Kidney tubule cell (primary cell): Measurements from ENCODE around the gene PXDC1.
A peak's percentile ranks its signal among the peaks of the same experiment; 100 is the strongest.

Source experiments
- DNase-seq: peaks from one replicate; pipeline ENCODE4 v3.0.0-alpha.2; 2018; ENCODE audit warnings: low spot score

Gene PXDC1, protein sequence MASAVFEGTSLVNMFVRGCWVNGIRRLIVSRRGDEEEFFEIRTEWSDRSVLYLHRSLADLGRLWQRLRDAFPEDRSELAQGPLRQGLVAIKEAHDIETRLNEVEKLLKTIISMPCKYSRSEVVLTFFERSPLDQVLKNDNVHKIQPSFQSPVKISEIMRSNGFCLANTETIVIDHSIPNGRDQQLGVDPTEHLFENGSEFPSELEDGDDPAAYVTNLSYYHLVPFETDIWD

DNA sequence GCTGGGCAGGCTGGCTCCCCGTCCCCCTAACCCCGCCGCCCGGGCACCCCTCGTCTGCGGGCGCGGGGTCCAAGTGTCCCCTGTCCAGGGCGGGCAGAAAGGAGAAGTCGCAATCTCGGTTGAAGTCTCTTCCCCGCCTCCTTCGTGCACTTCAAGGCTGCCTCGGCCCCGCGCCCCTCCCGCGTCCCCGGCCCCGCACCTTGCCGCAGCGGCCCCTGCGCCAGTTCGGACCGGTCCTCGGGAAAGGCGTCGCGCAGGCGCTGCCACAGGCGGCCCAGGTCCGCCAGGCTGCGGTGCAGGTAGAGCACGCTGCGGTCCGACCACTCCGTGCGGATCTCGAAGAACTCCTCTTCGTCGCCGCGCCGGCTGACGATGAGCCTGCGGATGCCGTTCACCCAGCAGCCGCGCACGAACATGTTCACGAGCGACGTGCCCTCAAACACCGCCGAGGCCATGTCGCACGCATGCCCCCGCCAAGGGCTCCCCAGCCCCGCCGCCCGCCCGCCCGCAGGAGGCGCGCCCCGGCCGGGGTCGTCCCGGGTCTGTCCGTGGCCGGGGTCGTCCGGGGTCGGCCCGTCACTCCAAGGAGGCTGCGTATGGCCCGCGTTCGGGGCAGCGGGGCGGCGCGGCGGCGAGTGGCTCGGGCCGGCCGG, at the start of gene PXDC1:
Gene PXDC1 (minus strand): TSS at position 637 of the 653 bp plus-strand sequence. CDS start 182 bp downstream, at position 455.
- DNase-seq, result peak; percentile 32

DNA sequence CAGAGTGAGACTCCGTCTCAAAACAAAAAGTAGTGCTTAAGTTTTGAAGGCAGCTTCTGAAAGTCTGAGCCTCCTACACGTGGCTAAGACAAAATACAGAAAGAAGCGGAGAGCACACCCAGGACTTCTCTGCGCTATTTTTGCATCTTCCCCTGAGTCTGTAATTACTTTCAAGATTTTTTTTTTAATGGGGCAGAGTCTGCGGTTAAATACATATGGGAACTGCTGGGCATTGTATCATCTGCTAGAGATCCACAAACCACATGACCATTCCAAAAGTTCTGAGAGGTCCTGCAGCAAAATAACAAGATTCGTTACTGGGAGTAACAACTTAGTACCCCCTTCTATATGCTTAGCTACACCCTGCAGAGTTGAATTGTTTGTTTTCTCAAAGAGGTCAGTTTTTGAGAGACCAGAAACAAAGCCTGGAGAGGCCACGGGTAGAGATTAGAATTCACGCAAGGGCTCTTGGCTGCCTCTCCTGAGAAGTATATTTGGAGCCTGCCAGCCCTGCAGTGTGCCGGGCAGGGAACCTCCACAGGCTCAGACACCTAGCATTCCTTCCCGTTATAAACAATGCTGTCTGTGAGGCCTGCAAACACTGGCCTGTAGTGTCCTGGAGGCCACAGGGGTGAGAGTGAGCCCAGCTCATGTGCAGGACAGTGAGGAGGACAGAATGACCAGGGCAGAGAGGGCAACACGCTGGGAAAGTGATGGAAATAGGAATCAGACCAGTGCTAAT, 49.5 kb upstream of the PXDC1 start:
- no peak for DNase-seq

DNA sequence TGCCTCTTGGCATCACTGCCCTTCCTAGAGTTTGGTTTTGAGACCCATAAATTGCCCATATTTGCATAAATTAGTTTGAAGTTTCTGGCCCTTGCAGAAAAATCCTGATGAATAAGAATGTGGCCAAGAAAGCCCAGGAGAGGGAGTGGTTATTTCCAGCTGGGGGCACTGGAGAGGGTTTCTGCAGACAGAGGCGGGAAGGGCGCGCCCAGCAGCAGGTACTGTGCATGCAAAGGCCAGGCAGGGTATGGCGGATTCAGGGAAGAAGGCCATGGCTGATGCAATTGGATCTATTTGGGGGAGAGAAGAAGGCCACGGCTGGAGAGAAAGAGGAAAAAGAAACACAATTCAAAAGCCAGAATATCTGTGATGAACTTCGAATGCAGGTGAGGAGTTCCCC, 48.2 kb upstream of the PXDC1 start:
- no peak for DNase-seq

DNA sequence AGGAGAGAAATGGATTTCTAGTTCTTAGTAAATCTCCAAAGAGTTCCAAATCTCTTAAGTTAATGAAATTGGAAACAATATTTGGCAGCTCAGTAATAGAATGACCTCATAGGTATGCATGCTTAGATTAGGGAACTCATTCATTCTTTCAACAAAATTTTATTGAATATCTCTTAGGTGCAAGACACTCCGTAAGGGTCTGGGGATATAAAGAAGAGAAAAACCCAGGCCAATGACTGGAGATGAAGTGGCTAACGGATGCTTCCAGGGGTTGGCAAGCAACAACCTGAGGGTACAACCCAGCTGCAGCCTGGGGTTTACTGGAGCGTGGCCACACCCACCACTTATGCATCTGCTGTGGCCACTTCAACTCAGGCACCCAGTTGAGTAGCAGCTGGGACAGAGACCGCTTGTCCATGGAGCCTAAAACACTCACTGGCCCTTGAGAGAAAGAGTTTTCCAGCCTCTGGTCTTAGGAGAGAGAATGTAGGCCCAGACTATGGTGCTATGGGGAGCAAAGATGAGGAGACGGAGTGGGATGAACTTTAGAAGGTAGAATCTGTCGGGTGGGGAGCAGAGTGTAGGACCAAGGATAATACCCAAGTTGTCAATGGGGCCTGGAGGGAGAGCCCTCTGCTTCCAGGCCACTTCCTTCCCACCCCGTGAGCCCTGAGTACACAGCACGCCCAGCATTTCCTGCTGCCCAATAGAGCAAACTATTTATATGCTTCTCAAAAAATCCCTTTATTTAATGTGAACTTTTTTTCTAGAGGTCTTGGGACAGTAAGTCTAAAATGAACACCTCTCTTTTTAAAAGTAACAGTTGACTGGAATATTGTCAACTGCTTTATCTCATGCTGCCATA, 46.8 kb upstream of the PXDC1 start:
- peak; percentile 68 for DNase-seq

DNA sequence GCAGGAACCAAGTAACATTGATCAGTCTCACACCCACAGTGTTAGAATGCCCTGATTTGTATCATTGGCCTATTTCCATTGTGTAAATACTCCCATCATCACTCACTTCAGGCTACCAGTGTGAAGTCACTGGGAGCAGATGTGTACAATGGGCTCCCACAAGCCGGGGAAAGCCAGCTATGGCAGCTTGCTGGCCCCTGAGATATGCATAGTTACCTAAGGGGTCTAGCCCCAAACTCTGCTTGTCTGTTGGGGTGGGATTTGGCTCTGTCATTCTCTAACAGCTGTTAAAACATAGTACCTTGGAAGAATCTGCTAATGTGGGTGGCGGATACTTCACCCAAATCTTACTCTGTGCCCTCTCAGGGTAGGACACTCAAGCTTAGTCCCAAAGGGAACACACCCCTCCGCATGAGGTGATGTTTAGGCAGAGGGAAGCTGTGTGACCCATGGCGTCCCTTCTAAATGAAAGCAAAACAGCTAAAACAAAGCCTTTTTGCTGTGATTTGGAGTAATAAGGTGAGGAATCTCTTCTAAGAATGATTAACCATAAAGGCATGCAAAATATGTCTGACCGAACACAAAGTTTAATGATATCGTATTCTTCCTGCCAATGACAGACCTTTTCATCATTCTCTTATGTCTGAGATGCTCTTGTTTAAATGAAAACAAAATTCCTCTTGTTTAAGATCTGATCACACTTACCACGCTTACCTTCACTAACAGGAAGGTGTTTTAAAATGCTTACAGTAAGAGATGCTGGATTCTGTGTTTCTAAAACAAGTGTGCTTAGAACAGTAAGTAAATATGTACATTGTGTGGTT, 45.9 kb upstream of the PXDC1 start:
- peak; percentile 94 for DNase-seq

DNA sequence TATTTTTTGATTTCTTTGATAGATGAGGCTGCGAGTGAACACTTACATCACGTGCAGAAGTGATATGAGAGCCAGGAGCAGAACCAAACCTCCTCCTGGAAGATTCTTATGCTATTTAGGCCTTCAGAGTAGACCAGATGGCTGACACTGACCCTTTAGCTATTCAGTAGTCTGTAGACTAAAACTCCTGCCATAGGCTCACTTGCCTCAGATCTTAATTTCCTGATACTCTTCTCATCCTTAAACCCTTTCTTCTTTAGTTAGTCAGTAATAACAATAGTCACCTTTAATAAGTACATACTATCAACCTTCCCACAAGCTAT, 45.2 kb upstream of the PXDC1 start:
- no peak for DNase-seq

DNA sequence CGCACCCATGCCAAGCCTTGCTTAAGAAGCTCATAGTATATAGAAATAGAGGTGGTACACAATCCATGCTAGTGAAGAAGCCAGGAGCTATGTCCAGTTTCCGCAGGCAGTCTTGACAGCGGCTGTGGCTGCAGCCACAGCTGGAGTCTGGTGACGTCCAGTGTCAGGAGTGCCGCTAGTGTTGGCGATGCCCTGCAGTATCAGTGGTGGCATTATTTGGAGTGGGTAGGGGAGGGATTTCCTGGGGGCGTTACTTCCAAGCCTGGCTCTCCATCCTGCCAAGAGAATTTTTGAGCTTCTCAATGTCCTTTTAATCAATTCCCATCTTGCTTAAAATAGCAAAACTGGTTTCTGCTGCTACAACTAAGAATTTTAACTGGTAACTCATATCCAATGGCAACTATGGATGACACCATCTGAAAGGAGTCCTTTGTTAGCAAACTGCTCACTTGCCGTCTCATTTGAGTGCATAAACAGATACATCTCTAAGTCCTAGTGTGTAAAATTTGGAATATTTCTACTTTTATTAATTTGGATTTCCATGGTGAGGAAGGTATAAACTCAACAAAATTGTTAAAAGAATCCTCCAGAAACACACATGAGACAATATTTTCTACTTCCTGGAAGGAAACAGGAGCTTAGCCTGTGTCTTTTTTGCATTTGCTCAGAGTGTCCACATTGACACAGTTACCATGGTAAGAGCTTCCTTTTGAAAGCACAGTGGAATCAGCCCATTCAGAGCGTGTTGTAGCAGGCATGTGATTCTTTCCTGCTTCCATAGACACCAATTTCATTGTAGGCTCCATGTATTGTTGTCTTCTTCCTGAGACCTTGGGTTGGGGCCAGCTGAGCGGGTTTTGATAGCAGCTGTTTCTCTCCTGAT, 44.6 kb upstream of the PXDC1 start:
- peak; percentile 8 for DNase-seq

DNA sequence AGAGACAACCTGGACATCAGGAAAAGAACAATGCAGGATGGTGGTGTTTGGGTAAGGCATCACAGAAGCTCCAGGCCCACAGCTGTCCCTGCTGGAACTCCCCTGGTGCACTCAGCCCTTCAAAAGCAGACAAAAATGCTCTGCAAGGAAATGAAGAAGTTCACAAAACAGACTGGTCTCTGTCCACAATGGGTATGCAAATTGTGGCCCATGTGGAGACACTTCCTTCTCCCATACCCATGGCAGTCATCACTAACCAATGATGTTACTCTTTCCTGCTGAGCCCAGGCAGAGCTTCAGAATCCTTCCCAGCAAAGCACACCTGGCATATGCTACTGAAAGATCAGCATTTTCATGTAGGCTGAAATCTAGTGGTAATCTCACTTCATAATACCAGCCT, 42.6 kb upstream of the PXDC1 start:
- peak; percentile 16 for DNase-seq

DNA sequence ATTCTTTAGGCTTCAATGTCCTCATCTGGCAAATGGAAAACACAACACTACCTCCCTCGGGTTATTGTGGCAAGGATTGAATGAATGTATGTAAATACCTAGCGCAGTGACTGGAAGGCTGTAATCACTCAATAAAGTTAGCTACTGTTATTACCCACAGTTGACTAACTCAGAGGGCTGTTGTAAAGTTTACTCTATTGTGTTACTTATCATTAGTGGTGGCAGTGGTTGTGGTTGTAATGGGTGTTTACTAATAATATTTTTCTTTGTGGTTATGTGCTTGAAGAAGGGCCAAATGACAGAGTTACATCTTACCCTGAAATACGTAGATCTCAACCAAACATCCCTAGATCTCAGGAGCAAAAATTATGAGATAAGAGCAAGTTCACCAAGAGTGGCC, 42.0 kb upstream of the PXDC1 start:
- DNase-seq, result no peak

DNA sequence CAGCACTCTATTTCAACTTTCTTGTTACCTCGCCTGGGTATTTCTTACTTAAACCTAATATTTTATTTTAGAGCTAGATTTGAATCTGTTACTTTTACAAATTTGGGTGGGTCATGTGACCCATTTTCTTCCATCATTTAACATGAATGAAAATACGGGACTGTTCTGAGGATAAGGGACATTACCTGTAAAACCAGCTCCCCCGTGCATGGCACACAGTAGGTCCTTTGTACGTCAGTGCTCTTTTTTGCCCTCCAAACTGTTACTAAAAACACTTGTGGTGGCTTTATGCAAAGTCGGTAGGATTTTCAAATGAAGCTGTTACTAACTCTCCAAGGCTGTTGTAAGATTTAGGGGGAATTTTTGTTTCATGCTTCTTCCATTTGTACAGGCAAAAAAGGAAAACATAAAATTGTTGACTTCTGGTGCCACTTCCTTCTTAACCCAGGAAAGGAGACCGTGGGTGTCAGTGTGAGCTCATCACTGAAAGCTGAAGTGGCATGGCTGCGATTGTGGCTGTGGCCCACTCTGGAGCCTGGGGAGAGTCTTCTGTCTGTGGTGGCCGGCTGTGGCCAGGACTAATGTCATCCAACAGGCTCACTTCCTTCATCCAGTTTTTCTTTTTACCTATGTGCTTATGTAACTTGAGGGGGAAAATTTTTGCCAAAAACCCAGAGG, 40.2 kb upstream of the PXDC1 start:
- DNase-seq, result no peak

DNA sequence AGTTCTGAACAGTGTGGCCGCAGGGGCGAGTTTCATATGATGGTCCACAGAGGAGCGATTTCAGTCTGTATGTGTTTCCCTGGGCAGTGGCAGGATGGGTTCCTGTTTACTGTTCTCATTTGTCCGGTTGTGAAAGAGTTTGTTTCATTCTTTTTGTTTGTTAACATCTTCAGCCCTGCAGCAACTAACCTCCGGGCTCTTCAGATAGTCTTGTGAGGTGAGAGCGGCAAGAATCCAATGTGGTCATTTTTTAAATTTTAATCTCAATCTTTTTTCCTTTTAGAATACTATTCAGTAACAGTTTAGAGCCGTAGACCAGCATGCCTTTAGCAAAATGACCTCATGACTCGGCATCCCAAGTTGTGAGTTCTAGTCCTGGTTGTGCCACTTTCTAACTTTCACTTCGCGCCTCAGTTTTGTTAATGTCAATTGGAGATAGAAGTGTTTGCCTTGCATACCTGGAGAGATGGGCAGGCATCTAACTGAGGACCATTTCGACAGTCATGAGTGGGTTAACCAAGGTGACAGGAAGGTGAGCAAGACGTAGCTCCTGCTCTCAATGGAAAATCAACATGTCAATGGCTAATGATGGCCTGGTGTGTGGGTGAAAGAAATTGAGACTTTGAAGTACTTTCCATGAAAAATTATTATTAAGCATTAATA, 38.5 kb upstream of the PXDC1 start:
- DNase-seq, result no peak

DNA sequence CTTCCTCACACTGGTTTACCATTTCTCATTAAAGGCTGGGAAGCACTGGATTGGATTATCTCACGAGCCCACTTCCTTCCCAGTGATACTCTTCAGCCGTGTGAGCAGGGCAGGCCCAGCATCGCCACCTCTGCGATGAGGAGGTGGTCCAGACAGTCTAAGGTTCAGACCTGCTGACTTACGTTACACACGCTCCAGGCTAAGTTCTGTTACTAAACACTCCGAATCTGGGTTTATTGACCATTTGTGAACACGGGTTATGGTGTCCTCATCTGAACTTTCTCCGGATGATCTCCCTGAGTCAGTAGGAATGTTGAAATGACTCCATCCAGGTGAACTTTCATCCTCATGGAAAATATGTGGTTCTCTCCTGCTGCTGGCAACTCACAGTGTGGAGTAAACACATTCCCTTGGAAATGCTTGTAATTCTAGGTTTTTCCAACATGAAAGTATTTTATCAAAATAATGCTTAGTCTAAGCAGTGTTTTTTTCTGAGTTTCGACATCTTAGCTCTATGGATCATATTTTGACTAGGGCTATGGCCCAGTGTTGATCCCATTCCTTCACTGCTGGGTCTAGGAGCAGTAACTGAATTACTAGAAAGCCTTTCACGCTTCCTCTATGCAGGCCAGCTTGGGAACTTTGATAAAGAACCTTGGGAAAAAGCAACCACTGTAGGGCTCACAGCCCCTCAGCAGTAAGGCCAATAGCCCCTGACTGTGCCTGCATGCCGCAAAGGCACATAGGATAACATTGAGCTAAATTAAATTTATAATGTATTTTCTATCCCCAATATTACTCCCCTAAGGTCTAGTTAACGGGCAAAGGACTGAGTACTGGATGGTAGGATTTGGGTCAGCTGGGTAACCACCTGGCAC, 37.7 kb upstream of the PXDC1 start:
- peak; percentile 85 for DNase-seq

DNA sequence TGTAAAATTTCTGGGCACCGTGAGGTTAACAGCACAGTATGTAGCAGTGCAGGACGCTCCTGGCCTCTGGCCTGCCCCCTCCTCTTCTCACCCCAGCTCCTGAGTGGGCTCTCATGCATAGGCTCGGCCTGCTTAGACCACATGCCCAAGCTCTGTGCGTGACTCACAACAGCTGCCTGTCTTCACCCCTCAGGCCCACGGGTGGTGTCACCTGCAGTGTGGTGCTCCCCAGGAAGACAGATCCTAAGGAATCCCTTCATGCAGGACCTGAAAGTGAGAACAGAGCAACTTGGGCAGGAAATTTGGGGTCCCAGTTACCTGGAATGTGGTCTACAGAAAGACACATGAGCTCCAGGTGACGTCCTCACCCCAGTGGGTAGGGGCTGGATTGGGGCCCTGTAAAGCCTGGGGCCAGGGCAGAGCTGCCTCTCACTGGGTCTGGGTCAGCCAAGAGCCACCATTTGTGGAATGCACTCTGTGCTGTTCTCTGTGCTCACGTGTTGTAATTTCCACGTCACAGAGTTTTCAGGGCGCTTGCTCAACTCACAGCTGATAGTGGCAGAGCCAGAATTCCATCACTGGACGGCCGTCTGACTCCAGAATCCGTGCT, 37.0 kb upstream of the PXDC1 start:
- peak; percentile 34 for DNase-seq

DNA sequence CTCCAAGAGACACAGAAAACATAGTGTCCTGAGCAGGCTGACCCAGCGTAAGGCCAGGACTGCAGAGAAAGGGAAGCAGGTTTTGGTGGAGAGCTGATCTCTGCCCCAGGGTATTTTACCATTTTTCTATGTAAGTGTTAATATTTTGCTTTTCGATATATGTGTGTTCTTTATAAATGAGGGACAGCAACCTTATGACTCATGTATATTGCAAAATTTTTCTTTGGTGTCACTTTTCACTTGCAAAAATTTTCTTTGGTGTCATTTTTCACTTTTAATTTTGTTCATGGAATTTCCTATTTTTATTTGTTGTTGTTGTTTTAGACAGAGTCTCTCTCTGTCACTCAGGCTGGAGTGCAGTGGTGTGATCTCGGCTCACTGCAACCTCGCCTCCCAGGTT, 34.6 kb upstream of the PXDC1 start:
- DNase-seq, result no peak

DNA sequence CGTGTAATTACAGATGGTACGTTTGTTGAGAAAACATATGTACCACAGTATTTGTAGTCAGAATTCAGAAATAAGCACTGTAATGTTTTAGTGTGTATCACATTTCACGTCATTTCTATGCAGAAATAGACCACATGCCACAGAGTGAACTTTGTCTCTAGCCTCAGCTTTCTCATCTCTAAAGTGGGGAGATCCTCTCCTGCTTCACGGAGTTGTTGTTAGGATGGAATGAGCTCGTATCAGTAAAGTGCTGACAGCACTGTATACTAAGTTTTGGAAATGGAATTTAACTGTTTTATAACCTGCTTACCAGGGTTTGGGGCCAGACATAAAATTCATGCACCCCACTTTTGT, 34.2 kb upstream of the PXDC1 start:
- no peak for DNase-seq

DNA sequence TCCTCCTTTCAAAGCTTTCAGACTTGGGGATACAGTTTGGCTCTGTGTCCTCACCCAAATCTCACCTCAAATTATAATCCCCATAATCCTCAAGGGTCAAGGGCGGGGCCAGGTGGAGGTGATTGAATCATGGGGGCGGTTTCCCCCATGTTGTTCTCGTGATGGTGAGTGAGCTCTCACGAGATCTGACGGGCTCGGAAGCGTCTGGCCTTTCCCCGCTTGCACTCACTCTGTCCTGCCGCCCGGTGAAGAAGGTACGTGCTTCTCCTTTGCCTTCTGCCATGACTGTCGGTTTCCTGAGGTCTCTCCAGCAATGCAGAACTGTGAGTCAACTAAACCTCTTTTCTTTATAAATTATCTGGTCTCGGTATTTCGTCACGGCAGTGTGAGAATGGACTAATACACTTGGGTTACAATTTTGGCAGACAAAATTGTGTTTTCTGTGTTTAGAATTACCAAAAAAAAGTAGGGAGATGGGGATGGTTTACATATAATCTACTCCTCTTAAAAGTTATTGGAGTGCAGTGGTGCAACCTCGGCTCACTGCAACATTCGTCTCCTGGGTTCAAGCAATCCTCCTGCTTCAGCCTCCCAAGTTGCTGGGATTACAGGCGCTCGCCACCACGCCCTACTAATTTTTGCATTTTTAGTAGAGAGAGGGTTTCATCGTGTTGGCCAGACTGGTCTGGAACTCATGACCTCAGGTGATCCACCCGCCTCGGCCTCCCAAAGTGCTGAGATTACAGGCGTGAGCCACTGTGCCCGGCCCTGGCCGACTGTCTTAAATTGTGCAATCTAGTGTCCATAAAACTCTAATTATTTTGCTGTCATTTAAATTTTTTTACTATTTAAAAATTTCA, 33.6 kb upstream of the PXDC1 start:
- DNase-seq, result no peak

DNA sequence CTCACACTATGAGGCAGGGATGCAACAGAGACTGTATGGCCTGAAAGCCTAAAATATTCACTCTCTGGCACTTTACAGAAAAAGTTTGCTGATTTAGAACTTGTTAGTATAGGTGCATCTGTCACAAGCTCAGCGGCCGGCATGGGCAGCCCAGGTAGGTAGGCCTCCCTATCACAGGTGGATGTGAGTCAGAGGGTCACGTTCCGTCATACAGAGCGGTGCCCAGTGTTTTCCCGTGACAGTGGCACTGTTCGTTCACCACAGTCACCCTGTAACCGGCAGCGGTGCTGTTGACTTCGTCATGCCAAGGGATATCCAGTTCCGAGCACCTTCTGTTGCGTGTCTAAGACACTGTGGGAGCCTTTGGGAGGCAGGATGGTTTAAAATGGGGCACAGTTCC, 32.9 kb upstream of the PXDC1 start:
- no peak for DNase-seq
